Tibial nerve (tissue), 4 donors: Measurements from ENCODE around the gene FARP1. TPM values are rescaled to one million over a fixed set of nuclear protein-coding genes. Genes with fewer than 3 reads are reported as not detected.
A peak's percentile ranks its signal among the peaks of the same experiment; 100 is the strongest.

Experiments used
- DNase-seq, 2 donors: peaks; one replicate each; pipeline ENCODE4 v3.0.0-alpha.2; 2019; ENCODE audit warnings: low spot score in 2 of 2
- H3K27ac ChIP-seq, 4 donors: fragments of 200-600 bp; sonication (generic) in 3 of 4; one replicate each; pipeline ENCODE4 v1.5.1; 2017 to 2019; ENCODE audit warnings: mild to moderate bottlenecking in 1 of 4
- H3K27me3 ChIP-seq, 2 donors: fragments of 200-600 bp; sonication (generic) in 1 of 2; one replicate each; pipeline versions ENCODE4 v1.5.1 to v1.6.0; 2017 to 2019
- H3K36me3 ChIP-seq, 3 donors: fragments of 200-600 bp; sonication (generic); one replicate each; pipeline ENCODE4 v1.5.1; 2018 to 2019
- H3K4me1 ChIP-seq, 4 donors: fragments of 200-600 bp; sonication (generic) in 3 of 4; one replicate each; pipeline ENCODE4 v1.5.1; 2017 to 2019
- H3K4me3 ChIP-seq, 4 donors: fragments of 200-600 bp; sonication (generic) in 3 of 4; one replicate each; pipeline ENCODE4 v1.5.1; 2017 to 2019; ENCODE audit warnings: mild to moderate bottlenecking in 1 of 4, moderate library complexity in 1 of 4
- H3K9me3 ChIP-seq, 4 donors: fragments of 200-600 bp; sonication (generic) in 3 of 4; one replicate each; pipeline ENCODE4 v1.5.1; 2017 to 2019
- CTCF ChIP-seq, 5 experiments: fragments of 200-600 bp in 3 of 5; fragments of 450-650 bp in 2 of 5; sonication (generic) in 3 of 5; IDR thresholded peaks; one replicate each; pipeline ENCODE4 v1.5.1; 2016 to 2019; ENCODE audit warnings: antibody characterized with exemption in 5 of 5, mild to moderate bottlenecking in 3 of 5, moderate library complexity in 2 of 5
- EP300 ChIP-seq, 2 donors: sonication (generic); formaldehyde crosslinking; IDR thresholded peaks; one replicate each; pipeline ENCODE4 v1.6.1; 2017; ENCODE audit warnings: antibody characterized with exemption in 2 of 2, mild to moderate bottlenecking in 1 of 2
- POLR2A ChIP-seq, 2 donors: fragments of 450-650 bp; IDR thresholded peaks; one replicate each; pipeline ENCODE4 v1.6.1; 2017; ENCODE audit warnings: antibody characterized with exemption in 2 of 2, mild to moderate bottlenecking in 2 of 2, moderate library complexity in 2 of 2
- WGBS, 2 donors: methylation state at CpG; one replicate each; pipeline ENCODE4 v1.1.5; 2018; 5-methylcytosine and 5-hydroxymethylcytosine counted together
- total RNA-seq, 4 donors: library from RNA; depleted of rRNA; stranded (reverse); fragments of >200 nt; gene quantifications; one replicate each; pipeline ENCODE4 v1.1.0, GENCODE V29; 2016

The FARP1 gene
- total RNA-seq, 4 donors from 2014 or later: 21.4 to 28.5 (median 24.9) TPM

- WGBS, 2 donors: 77 to 91% methylated on average over 6 of the region's 6 CpGs
- no peak for DNase-seq
- no peak for TF ChIP-seq CTCF (IDR thresholded peaks at IDR 0.05)
- TF ChIP-seq POLR2A (IDR thresholded peaks at IDR 0.05): no peak
- TF ChIP-seq EP300 (IDR thresholded peaks at IDR 0.05): no peak
- H3K36me3 ChIP-seq: peaks cover 0 to 61% (median 0%) of the 10 kb centered on the region in 3 donors
- H3K27ac ChIP-seq: peak overlapping the region in 1 of 4 donors; percentile 84
- H3K9me3 ChIP-seq: no peaks in the 10 kb centered on the region
- H3K4me3 ChIP-seq: no peak overlapping the region
- peaks cover 0 to 52% (median 13%) of the 10 kb centered on the region in 4 donors for H3K4me1 ChIP-seq
- no peaks in the 10 kb centered on the region for H3K27me3 ChIP-seq
Observed at GRCh38 chr13:98456413-98456845, 313.5 kb downstream of the FARP1 start.

- no peak for DNase-seq
- H3K4me1 ChIP-seq: peaks cover 0 to 46% (median 10%) of the 10 kb centered on the region in 4 donors
- H3K4me3 ChIP-seq: no peak overlapping the region
- peaks cover 0 to 68% (median 0%) of the 10 kb centered on the region in 3 donors for H3K36me3 ChIP-seq
- H3K27me3 ChIP-seq: no peaks in the 10 kb centered on the region
- 90 to 94% methylated on average over 12 to 13 of the region's 13 CpGs for WGBS, 2 donors
- TF ChIP-seq POLR2A (IDR thresholded peaks at IDR 0.05): no peak
- TF ChIP-seq EP300 (IDR thresholded peaks at IDR 0.05): no peak
- no peak for TF ChIP-seq CTCF (IDR thresholded peaks at IDR 0.05)
- H3K27ac ChIP-seq: peak overlapping the region in 1 of 4 donors; percentile 84
- no peaks in the 10 kb centered on the region for H3K9me3 ChIP-seq
Observed at GRCh38 chr13:98457053-98457452, 314.2 kb downstream of the FARP1 start.

- no peaks in the 10 kb centered on the region for H3K9me3 ChIP-seq
- no peak overlapping the region for H3K4me3 ChIP-seq
- WGBS, 2 donors: 45 to 62% methylated on average over 16 of the region's 16 CpGs
- TF ChIP-seq POLR2A (IDR thresholded peaks at IDR 0.05) (no peak), CTCF (IDR thresholded peaks at IDR 0.05) (no peak), EP300 (IDR thresholded peaks at IDR 0.05) (no peak)
- peaks cover 0 to 64% (median 5%) of the 10 kb centered on the region in 3 donors for H3K36me3 ChIP-seq
- H3K27ac ChIP-seq: peak overlapping the region in 2 of 4 donors; percentile 56 to 65
- H3K4me1 ChIP-seq: peaks cover 0 to 34% (median 10%) of the 10 kb centered on the region in 4 donors
- no peak for DNase-seq
- no peaks in the 10 kb centered on the region for H3K27me3 ChIP-seq
Observed at GRCh38 chr13:98458431-98458830, 315.5 kb downstream of the FARP1 start.

GRCh38 chr13:98459171-98459681 lies 316.3 kb downstream of the FARP1 start:
- TF ChIP-seq CTCF (IDR thresholded peaks at IDR 0.05) (no peak), EP300 (IDR thresholded peaks at IDR 0.05) (no peak), POLR2A (IDR thresholded peaks at IDR 0.05) (no peak)
- 95% methylated on average over 16 to 17 of the region's 18 CpGs for WGBS, 2 donors

GRCh38 chr13:98459721-98460370 lies 317.0 kb downstream of the FARP1 start:
- 77% methylated on average over 13 of the region's 13 CpGs for WGBS, 2 donors
- Histone ChIP-seq H3K36me3 (peaks cover 0 to 65% (median 6%) of the 10 kb centered on the region in 3 donors), H3K27ac (peak overlapping the region in 1 of 4 donors; percentile 50), H3K27me3 (no peaks in the 10 kb centered on the region), H3K9me3 (no peaks in the 10 kb centered on the region), H3K4me1 (peaks cover 0 to 19% (median under 1%) of the 10 kb centered on the region in 4 donors), H3K4me3 (no peak overlapping the region)
- no peak for DNase-seq
- TF ChIP-seq POLR2A (IDR thresholded peaks at IDR 0.05): no peak
- no peak for TF ChIP-seq CTCF (IDR thresholded peaks at IDR 0.05)
- TF ChIP-seq EP300 (IDR thresholded peaks at IDR 0.05): no peak

More at GRCh38 chr13:98459171-98459681, 316.3 kb downstream of the FARP1 start:
- Histone ChIP-seq H3K4me1 (peaks cover 0 to 26% (median 6%) of the 10 kb centered on the region in 4 donors), H3K27me3 (no peaks in the 10 kb centered on the region), H3K4me3 (no peak overlapping the region), H3K36me3 (peaks cover 0 to 64% (median 6%) of the 10 kb centered on the region in 3 donors), H3K9me3 (no peaks in the 10 kb centered on the region), H3K27ac (peak overlapping the region in 1 of 4 donors; percentile 65)
- no peak for DNase-seq
